ENCODE data around the gene AQP3. TPM values are rescaled to one million over a fixed set of nuclear protein-coding genes. Genes with fewer than 3 reads are reported as not detected.
"Not testable (repeated sequence)": the region's sequence is repeated elsewhere in the genome, so short reads cannot be mapped to it uniquely, and the experiment has no call there.

Gene AQP3
- total RNA-seq, 1 donor, result 22.1 TPM

- H3K4me1 ChIP-seq (ENCODE audit: insufficient read depth, low read length), result peaks cover 16% of the 10 kb centered on the region
- no peaks in the 10 kb centered on the region for H3K27me3 ChIP-seq (ENCODE audit: insufficient read depth, low read length)
- H3K9me3 ChIP-seq (ENCODE audit: low read depth, low read length), result no peaks in the 10 kb centered on the region
- H3K4me3 ChIP-seq (ENCODE audit: low read length), result no peak overlapping the region
Observed at GRCh38 chr9:33468215-33468730, 20.9 kb upstream of the AQP3 start.

GRCh38 chr9:33467526-33467925, 20.1 kb upstream of the AQP3 start:
- no peaks in the 10 kb centered on the region for H3K9me3 ChIP-seq (ENCODE audit: low read depth, low read length)
- H3K4me3 ChIP-seq (ENCODE audit: low read length), result no peak overlapping the region
- peaks cover 9% of the 10 kb centered on the region for H3K4me1 ChIP-seq (ENCODE audit: insufficient read depth, low read length)
- H3K27me3 ChIP-seq (ENCODE audit: insufficient read depth, low read length), result no peaks in the 10 kb centered on the region

GRCh38 chr9:33466565-33467495, 19.4 kb upstream of the AQP3 start:
- Histone ChIP-seq H3K9me3 (ENCODE audit: low read depth, low read length) (no peaks in the 10 kb centered on the region), H3K27me3 (ENCODE audit: insufficient read depth, low read length) (no peaks in the 10 kb centered on the region), H3K4me3 (ENCODE audit: low read length) (no peak overlapping the region), H3K4me1 (ENCODE audit: insufficient read depth, low read length) (peaks cover 2% of the 10 kb centered on the region)

- no peaks in the 10 kb centered on the region for H3K9me3 ChIP-seq (ENCODE audit: low read depth, low read length)
- no peaks in the 10 kb centered on the region for H3K4me1 ChIP-seq (ENCODE audit: insufficient read depth, low read length)
- H3K4me3 ChIP-seq (ENCODE audit: low read length), result no peak overlapping the region
- H3K27me3 ChIP-seq (ENCODE audit: insufficient read depth, low read length), result no peaks in the 10 kb centered on the region
Observed at GRCh38 chr9:33465596-33466564, 18.5 kb upstream of the AQP3 start.

- H3K9me3 ChIP-seq (ENCODE audit: low read depth, low read length), result no peaks in the 10 kb centered on the region
- no peaks in the 10 kb centered on the region for H3K4me1 ChIP-seq (ENCODE audit: insufficient read depth, low read length)
- H3K4me3 ChIP-seq (ENCODE audit: low read length), result no peak overlapping the region
- H3K27me3 ChIP-seq (ENCODE audit: insufficient read depth, low read length), result no peaks in the 10 kb centered on the region
Observed at GRCh38 chr9:33465096-33465495, 17.7 kb upstream of the AQP3 start.

GRCh38 chr9:33464045-33464636, 16.7 kb upstream of the AQP3 start:
- Histone ChIP-seq H3K27me3 (ENCODE audit: insufficient read depth, low read length) (no peaks in the 10 kb centered on the region), H3K4me1 (ENCODE audit: insufficient read depth, low read length) (peaks cover 2% of the 10 kb centered on the region), H3K9me3 (ENCODE audit: low read depth, low read length) (no peaks in the 10 kb centered on the region), H3K4me3 (ENCODE audit: low read length) (no peak overlapping the region)

GRCh38 chr9:33463151-33463550, 15.8 kb upstream of the AQP3 start:
- Histone ChIP-seq H3K9me3 (ENCODE audit: low read depth, low read length) (no peaks in the 10 kb centered on the region), H3K4me1 (ENCODE audit: insufficient read depth, low read length) (peaks cover 11% of the 10 kb centered on the region), H3K4me3 (ENCODE audit: low read length) (no peak overlapping the region), H3K27me3 (ENCODE audit: insufficient read depth, low read length) (no peaks in the 10 kb centered on the region)

- Histone ChIP-seq H3K9me3 (ENCODE audit: low read depth, low read length) (no peaks in the 10 kb centered on the region), H3K4me1 (ENCODE audit: insufficient read depth, low read length) (peaks cover 12% of the 10 kb centered on the region), H3K4me3 (ENCODE audit: low read length) (no peak overlapping the region), H3K27me3 (ENCODE audit: insufficient read depth, low read length) (no peaks in the 10 kb centered on the region)
Observed at GRCh38 chr9:33461492-33461891, 14.1 kb upstream of the AQP3 start.

- H3K27me3 ChIP-seq (ENCODE audit: insufficient read depth, low read length), result no peaks in the 10 kb centered on the region
- peaks cover 15% of the 10 kb centered on the region for H3K4me1 ChIP-seq (ENCODE audit: insufficient read depth, low read length)
- no peak overlapping the region for H3K4me3 ChIP-seq (ENCODE audit: low read length)
- H3K9me3 ChIP-seq (ENCODE audit: low read depth, low read length), result no peaks in the 10 kb centered on the region
Observed at GRCh38 chr9:33460854-33461253, 13.5 kb upstream of the AQP3 start.

GRCh38 chr9:33459115-33459514, 11.7 kb upstream of the AQP3 start:
- no peak overlapping the region for H3K4me3 ChIP-seq (ENCODE audit: low read length)
- no peaks in the 10 kb centered on the region for H3K9me3 ChIP-seq (ENCODE audit: low read depth, low read length)
- peaks cover 24% of the 10 kb centered on the region for H3K4me1 ChIP-seq (ENCODE audit: insufficient read depth, low read length)
- H3K27me3 ChIP-seq (ENCODE audit: insufficient read depth, low read length), result no peaks in the 10 kb centered on the region

GRCh38 chr9:33458444-33458843, 11.1 kb upstream of the AQP3 start:
- Histone ChIP-seq H3K4me1 (ENCODE audit: insufficient read depth, low read length) (peaks cover 30% of the 10 kb centered on the region), H3K9me3 (ENCODE audit: low read depth, low read length) (no peaks in the 10 kb centered on the region), H3K4me3 (ENCODE audit: low read length) (no peak overlapping the region), H3K27me3 (ENCODE audit: insufficient read depth, low read length) (no peaks in the 10 kb centered on the region)

GRCh38 chr9:33455945-33456344, 8.6 kb upstream of the AQP3 start:
- no peaks in the 10 kb centered on the region for H3K27me3 ChIP-seq (ENCODE audit: insufficient read depth, low read length)

GRCh38 chr9:33455456-33455855, 8.1 kb upstream of the AQP3 start:
- not testable (repeated sequence) for H3K27me3 ChIP-seq (ENCODE audit: insufficient read depth, low read length); H3K4me3 ChIP-seq (ENCODE audit: low read length); H3K9me3 ChIP-seq (ENCODE audit: low read depth, low read length)
- H3K4me1 ChIP-seq (ENCODE audit: insufficient read depth, low read length), result peaks cover 36% of the 10 kb centered on the region

More at GRCh38 chr9:33455945-33456344, 8.6 kb upstream of the AQP3 start:
- H3K4me1 ChIP-seq (ENCODE audit: insufficient read depth, low read length), result peaks cover 36% of the 10 kb centered on the region
- no peak overlapping the region for H3K4me3 ChIP-seq (ENCODE audit: low read length)
- no peaks in the 10 kb centered on the region for H3K9me3 ChIP-seq (ENCODE audit: low read depth, low read length)

- not testable (repeated sequence) for H3K27me3 ChIP-seq (ENCODE audit: insufficient read depth, low read length); H3K9me3 ChIP-seq (ENCODE audit: low read depth, low read length); H3K4me3 ChIP-seq (ENCODE audit: low read length)
- peaks cover 36% of the 10 kb centered on the region for H3K4me1 ChIP-seq (ENCODE audit: insufficient read depth, low read length)
Observed at GRCh38 chr9:33454661-33455026, 7.3 kb upstream of the AQP3 start.
